Coronary artery (tissue), 2 donors: ENCODE data around the gene SNRK.
A peak's percentile ranks its signal among the peaks of the same experiment; 100 is the strongest.

Experiments
- DNase-seq: peaks from one replicate; pipeline ENCODE4 v3.0.0-alpha.2; 2017; ENCODE audit warnings: low spot score
- H3K27ac ChIP-seq, 2 donors: fragments of 200-600 bp; sonication (generic); one replicate each; pipeline ENCODE4 v1.5.1; 2016 to 2019
- H3K4me3 ChIP-seq: fragments of 200-600 bp; sonication (generic); 2 replicates; pipeline ENCODE4 v1.5.1; 2016; ENCODE audit warnings: mild to moderate bottlenecking, moderate library complexity
- CTCF ChIP-seq: fragments of 200-600 bp; sonication (generic); IDR thresholded peaks from one replicate; pipeline ENCODE4 v1.5.1; 2019; ENCODE audit warnings: antibody characterized with exemption

The SNRK gene

GRCh38 chr3:43390255-43390588 lies 103.9 kb downstream of the SNRK start:
- DNase-seq: no peak
- H3K4me3 ChIP-seq: no peak overlapping the region
- H3K27ac ChIP-seq: peak overlapping the region in 1 of 2 donors; percentile 80
- TF ChIP-seq CTCF: no peak

GRCh38 chr3:43391621-43392020 lies 105.3 kb downstream of the SNRK start:
- no peak for DNase-seq
- Histone ChIP-seq H3K27ac (peak overlapping the region in 1 of 2 donors; percentile 6), H3K4me3 (no peak overlapping the region)
- no peak for TF ChIP-seq CTCF

GRCh38 chr3:43394041-43394554 lies 107.8 kb downstream of the SNRK start:
- DNase-seq: no peak
- TF ChIP-seq CTCF: no peak
- peak overlapping the region in 1 of 2 donors; percentile 21 for H3K27ac ChIP-seq
- no peak overlapping the region for H3K4me3 ChIP-seq

- Histone ChIP-seq H3K4me3 (no peak overlapping the region), H3K27ac (no peak overlapping the region)
- DNase-seq: no peak
- TF ChIP-seq CTCF: no peak
These were observed 112.7 kb downstream of the SNRK start for GRCh38 chr3:43399034-43399433.

GRCh38 chr3:43400167-43400566 lies 113.8 kb downstream of the SNRK start:
- H3K27ac ChIP-seq: no peak overlapping the region
- no peak overlapping the region for H3K4me3 ChIP-seq
- no peak for TF ChIP-seq CTCF
- no peak for DNase-seq
